OCI-LY7 (cell line): ENCODE data around the gene APBA1. TPM values are rescaled to one million over a fixed set of nuclear protein-coding genes. Genes with fewer than 3 reads are reported as not detected.
"Not testable (repeated sequence)": the region's sequence is repeated elsewhere in the genome, so short reads cannot be mapped to it uniquely, and the experiment has no call there.

ENCODE experiments used
- BruUV-seq: library from RNA; stranded (reverse); fragments of 400-500 nt; replicated peaks from 2 replicates; lab custom pipeline; 2021; lab: Mats Ljungman, UMichigan
- CTCF ChIA-PET: fragments of 300-600 bp; sonication (Branson Sonifier 250); formaldehyde crosslinking; loops from one replicate; lab custom pipeline; 2022; ENCODE audit warnings: antibody characterized with exemption; ENCODE audit not compliant: unreplicated experiment; lab: Charles Lee
- POLR2A ChIA-PET: fragments of 300-600 bp; sonication (Branson Sonifier 250); formaldehyde crosslinking; loops from one replicate; lab custom pipeline; 2022; ENCODE audit warnings: antibody characterized with exemption; lab: Charles Lee
- DNase-seq: peaks from one replicate; pipeline ENCODE4 v3.0.0-alpha.2; 2015; ENCODE audit warnings: low spot score
- H2AFZ ChIP-seq: fragments of 200-600 bp; sonication (generic), shearing (Covaris generic); 2 replicates; pipeline ENCODE4 v1.6.1; 2014; ENCODE audit warnings: mild to moderate bottlenecking, antibody characterized with exemption, low read length, moderate library complexity
- H3K27ac ChIP-seq: fragments of 200-600 bp; sonication (generic); 2 replicates; pipeline ENCODE4 v1.5.1; 2014; ENCODE audit warnings: mixed run types, low read depth, mild to moderate bottlenecking, moderate library complexity, low read length, inconsistent platforms; ENCODE audit not compliant: poor library complexity, severe bottlenecking
- H3K36me3 ChIP-seq: fragments of 200-600 bp; sonication (generic); 2 replicates; pipeline ENCODE4 v1.6.1; 2014; ENCODE audit warnings: mild to moderate bottlenecking, antibody characterized with exemption, low read length, moderate library complexity, mixed read lengths; ENCODE audit not compliant: insufficient read depth
- H3K4me1 ChIP-seq: fragments of 200-600 bp; sonication (generic); 2 replicates; pipeline ENCODE4 v1.5.1; 2014; ENCODE audit warnings: mild to moderate bottlenecking, low read length; ENCODE audit not compliant: insufficient read depth, poor library complexity, severe bottlenecking
- H3K4me2 ChIP-seq: fragments of 200-600 bp; sonication (generic); 2 replicates; pipeline ENCODE4 v1.6.1; 2014; ENCODE audit warnings: mild to moderate bottlenecking, low read length
- H3K4me3 ChIP-seq: fragments of 200-600 bp; sonication (generic); 2 replicates; pipeline ENCODE4 v1.5.1; 2014; ENCODE audit warnings: mild to moderate bottlenecking, low read depth, low read length; ENCODE audit not compliant: poor library complexity, severe bottlenecking
- H3K79me2 ChIP-seq: fragments of 200-600 bp; sonication (generic); 2 replicates; pipeline ENCODE4 v1.6.1; 2016; ENCODE audit warnings: low read depth, mild to moderate bottlenecking, low read length, moderate library complexity, mixed read lengths; ENCODE audit not compliant: insufficient read depth
- H3K9me2 ChIP-seq: fragments of 200-600 bp; sonication (generic); 2 replicates; pipeline ENCODE4 v1.6.1; 2016; ENCODE audit warnings: mild to moderate bottlenecking, low read length, mixed read lengths; ENCODE audit not compliant: insufficient read depth
- H3K9me3 ChIP-seq: fragments of 200-600 bp; sonication (generic); 2 replicates; pipeline ENCODE4 v1.6.1; 2014; ENCODE audit warnings: mild to moderate bottlenecking, mixed run types, low read length, mixed read lengths
- H4K20me1 ChIP-seq: fragments of 200-600 bp; sonication (generic); 2 replicates; pipeline ENCODE4 v1.6.1; 2014; ENCODE audit warnings: mild to moderate bottlenecking, antibody characterized with exemption, low read length, moderate library complexity, mixed read lengths; ENCODE audit not compliant: insufficient read depth
- EZH2phosphoT487 ChIP-seq: fragments of 200-600 bp; sonication (generic); IDR thresholded peaks from 2 replicates; pipeline ENCODE4 v1.6.1; 2018; ENCODE audit warnings: low read depth, borderline replicate concordance, mild to moderate bottlenecking, mixed run types, antibody characterized with exemption, low read length, moderate library complexity, mixed read lengths
- intact Hi-C: fragments of 100-400 bp; cut with micrococcal nuclease; formaldehyde crosslinking; loops from one replicate; pipeline ENCODE4 v1.10.0; 2022; ENCODE audit not compliant: unreplicated experiment
- total RNA-seq, 2 experiments: library from RNA; depleted of rRNA in 1 of 2; stranded (reverse); fragments of >200 nt in 1 of 2; shearing (Covaris generic) in 1 of 2; gene quantifications; 2 replicates each; pipeline ENCODE4 v1.2.3, GENCODE V29; 2014 to 2022
- TF ChIP-seq, protein P1 (sequence below): fragments of 200-600 bp; sonication (generic); conservative IDR thresholded peaks from 2 replicates; pipeline ENCODE4 v1.5.1; 2014; ENCODE audit warnings: mild to moderate bottlenecking, antibody characterized with exemption, low read length, moderate library complexity, mixed read lengths

APBA1 gene
- total RNA-seq, 2 experiments from 2014 or later: not detected

DNA sequence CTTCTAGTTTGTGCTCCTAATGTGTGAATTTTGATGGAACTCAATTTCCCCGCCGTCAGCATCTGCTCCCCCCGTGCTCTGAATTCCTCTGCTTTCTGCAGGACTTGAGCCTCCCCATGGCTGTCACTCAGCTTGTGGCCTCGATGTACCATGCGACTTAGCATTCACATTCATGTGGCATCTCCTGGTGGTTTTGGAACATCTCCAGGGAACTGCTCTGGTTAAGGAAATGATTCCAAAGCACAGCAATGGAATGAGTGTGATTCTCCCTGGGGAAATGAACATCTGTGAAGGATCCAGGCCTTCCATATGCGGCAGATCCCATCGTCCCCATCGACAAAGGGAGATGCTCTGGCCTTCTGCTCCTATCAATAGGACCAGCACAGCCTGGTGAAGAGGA, 228.2 kb downstream of the APBA1 start:
- no peaks in the 10 kb centered on the region for H3K79me2 ChIP-seq
- no peak overlapping the region for H3K4me3 ChIP-seq
- H3K9me3 ChIP-seq: no peaks in the 10 kb centered on the region
- ChIA-PET POLR2A (no interaction called here), CTCF (no interaction called here)
- H3K27ac ChIP-seq: no peak overlapping the region
- H3K9me2 ChIP-seq: no peaks in the 10 kb centered on the region
- no peak overlapping the region for H3K4me2 ChIP-seq
- intact Hi-C loops: no loop called here
- H2AFZ ChIP-seq: no peak overlapping the region
- H3K36me3 ChIP-seq: no peaks in the 10 kb centered on the region
- DNase-seq: no peak
- H3K4me1 ChIP-seq: no peaks in the 10 kb centered on the region
- TF ChIP-seq, protein P1, sequence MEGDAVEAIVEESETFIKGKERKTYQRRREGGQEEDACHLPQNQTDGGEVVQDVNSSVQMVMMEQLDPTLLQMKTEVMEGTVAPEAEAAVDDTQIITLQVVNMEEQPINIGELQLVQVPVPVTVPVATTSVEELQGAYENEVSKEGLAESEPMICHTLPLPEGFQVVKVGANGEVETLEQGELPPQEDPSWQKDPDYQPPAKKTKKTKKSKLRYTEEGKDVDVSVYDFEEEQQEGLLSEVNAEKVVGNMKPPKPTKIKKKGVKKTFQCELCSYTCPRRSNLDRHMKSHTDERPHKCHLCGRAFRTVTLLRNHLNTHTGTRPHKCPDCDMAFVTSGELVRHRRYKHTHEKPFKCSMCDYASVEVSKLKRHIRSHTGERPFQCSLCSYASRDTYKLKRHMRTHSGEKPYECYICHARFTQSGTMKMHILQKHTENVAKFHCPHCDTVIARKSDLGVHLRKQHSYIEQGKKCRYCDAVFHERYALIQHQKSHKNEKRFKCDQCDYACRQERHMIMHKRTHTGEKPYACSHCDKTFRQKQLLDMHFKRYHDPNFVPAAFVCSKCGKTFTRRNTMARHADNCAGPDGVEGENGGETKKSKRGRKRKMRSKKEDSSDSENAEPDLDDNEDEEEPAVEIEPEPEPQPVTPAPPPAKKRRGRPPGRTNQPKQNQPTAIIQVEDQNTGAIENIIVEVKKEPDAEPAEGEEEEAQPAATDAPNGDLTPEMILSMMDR: no peak
- no peak for TF ChIP-seq EZH2phosphoT487
- BruUV-seq: no TSS peak
- no peaks in the 10 kb centered on the region for H4K20me1 ChIP-seq

DNA sequence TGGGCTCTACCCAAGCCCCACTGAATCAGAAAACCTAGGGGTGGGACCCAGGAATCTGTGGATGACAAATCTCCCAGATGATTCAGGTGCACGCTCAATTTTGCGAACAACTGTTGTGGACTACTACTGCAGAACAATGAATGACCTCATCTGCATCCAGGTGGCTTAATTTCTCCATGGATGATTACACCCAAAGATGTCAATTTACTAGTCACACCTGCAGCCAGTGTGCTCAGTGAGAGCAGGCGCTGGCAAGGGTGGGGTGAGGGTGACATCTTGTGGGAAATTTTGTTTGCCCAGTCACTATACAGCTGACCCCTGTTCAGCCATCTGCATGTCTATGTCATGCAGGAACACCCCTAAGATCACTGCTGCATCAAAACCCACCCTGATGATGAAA, 229.0 kb downstream of the APBA1 start:
- Histone ChIP-seq H3K4me2 (no peak overlapping the region), H2AFZ (no peak overlapping the region), H3K79me2 (no peaks in the 10 kb centered on the region), H3K36me3 (no peaks in the 10 kb centered on the region), H3K4me3 (no peak overlapping the region), H3K27ac (no peak overlapping the region), H3K9me3 (no peaks in the 10 kb centered on the region), H4K20me1 (no peaks in the 10 kb centered on the region), H3K9me2 (no peaks in the 10 kb centered on the region), H3K4me1 (no peaks in the 10 kb centered on the region)
- ChIA-PET CTCF (no interaction called here), POLR2A (no interaction called here)
- TF ChIP-seq, protein P1: no peak
- TF ChIP-seq EZH2phosphoT487: no peak
- intact Hi-C loops: no loop called here
- no peak for DNase-seq
- BruUV-seq: no TSS peak

DNA sequence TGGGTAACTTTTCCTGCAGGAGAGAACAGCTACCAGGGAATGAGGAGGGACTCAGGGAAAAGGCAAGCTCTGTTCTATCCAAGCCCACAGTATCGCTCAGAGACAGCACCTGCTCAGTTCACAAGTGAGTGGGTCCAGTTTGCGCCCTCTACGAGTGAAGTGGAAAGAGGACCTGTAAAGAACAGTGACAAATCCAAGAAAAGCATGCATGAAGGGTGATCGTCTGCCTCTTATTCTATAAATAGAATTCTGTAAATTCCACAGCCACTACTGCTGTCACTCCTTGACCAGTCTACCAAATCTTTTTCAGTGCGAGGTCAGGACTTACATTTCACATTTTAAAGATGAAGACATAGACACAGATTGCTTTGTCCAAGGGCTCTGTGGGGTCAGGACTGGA, 229.7 kb downstream of the APBA1 start:
- Histone ChIP-seq H2AFZ (no peak overlapping the region), H3K36me3 (no peaks in the 10 kb centered on the region), H3K9me2 (no peaks in the 10 kb centered on the region), H4K20me1 (no peaks in the 10 kb centered on the region), H3K4me2 (no peak overlapping the region), H3K4me3 (no peak overlapping the region), H3K9me3 (no peaks in the 10 kb centered on the region), H3K27ac (no peak overlapping the region), H3K4me1 (no peaks in the 10 kb centered on the region), H3K79me2 (no peaks in the 10 kb centered on the region)
- ChIA-PET POLR2A (no interaction called here), CTCF (interaction anchor here (0.6 kb wide), 1 partner anchor 18 kb away, joined by 11 read pairs; no protein-coding TSS in a partner anchor)
- no peak for DNase-seq
- TF ChIP-seq, protein P1: no peak
- TF ChIP-seq EZH2phosphoT487: no peak
- intact Hi-C loops: no loop called here
- BruUV-seq: no TSS peak

DNA sequence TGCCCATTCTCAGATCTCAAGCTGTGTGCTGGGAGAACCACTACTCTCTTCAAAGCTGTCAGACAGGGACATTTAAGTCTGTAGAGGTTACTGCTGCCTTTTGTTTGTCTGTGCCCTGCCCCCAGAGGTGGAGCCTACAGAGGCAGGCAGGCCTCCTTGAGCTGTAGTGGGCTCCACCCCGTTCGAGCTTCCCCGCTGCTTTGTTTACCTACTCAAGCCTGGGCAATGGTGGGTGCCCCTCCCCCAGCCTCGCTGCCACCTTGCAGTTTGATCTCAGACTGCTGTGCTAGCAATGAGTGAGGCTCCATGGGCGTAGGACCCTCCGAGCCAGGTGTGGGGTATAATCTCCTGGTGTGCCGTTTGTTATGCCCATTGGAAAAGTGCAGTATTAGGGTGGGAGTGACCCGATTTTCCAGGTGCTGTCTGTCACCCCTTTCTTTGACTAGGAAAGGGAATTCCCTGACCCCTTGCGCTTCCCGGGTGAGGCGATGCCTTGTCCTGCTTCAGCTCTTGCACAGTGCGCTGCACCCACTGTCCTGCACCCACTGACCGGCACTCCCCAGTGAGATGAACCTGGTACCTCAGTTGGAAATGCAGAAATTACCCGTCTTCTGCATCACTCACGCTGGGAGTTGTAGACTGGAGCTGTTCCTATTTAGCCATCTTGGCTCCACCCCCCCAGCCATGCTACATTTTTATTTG, 231.8 kb downstream of the APBA1 start:
- CTCF ChIA-PET, H3K79me2 ChIP-seq, BruUV-seq, H3K27ac ChIP-seq, DNase-seq, H4K20me1 ChIP-seq, H3K4me1 ChIP-seq, H3K9me3 ChIP-seq, H2AFZ ChIP-seq, H3K9me2 ChIP-seq, intact Hi-C loops, H3K4me2 ChIP-seq, H3K4me3 ChIP-seq, H3K36me3 ChIP-seq: not testable (repeated sequence)
- POLR2A ChIA-PET: interaction anchor here (0.6 kb wide), 1 partner anchor 1388 kb away, joined by 4 read pairs; no protein-coding TSS in a partner anchor
